ENCODE measurements around the gene RSBN1.
A peak's percentile ranks its signal among the peaks of the same experiment; 100 is the strongest.

The RSBN1 gene

GRCh38 chr1:113714606-113715269, 97.5 kb downstream of the RSBN1 start:
- DNase-seq: peak; percentile 30 to 34
- TF ChIP-seq POLR2A (IDR thresholded peaks at IDR 0.05; ENCODE audit: low read length): no peak
- no peak for TF ChIP-seq GATA1 (IDR thresholded peaks at IDR 0.05; ENCODE audit: low read depth, low read length)
